Measurements from ENCODE around the gene FOXK2.

Gene FOXK2

GRCh38 chr17:82592289-82592766 is 72.8 kb downstream of the FOXK2 start:
- DNase-seq = peak; percentile 40

- DNase-seq = peak; percentile 88
These were observed 73.4 kb downstream of the FOXK2 start for GRCh38 chr17:82592767-82593589.

- no peak for DNase-seq
These were observed 74.1 kb downstream of the FOXK2 start for GRCh38 chr17:82593590-82594087.

GRCh38 chr17:82594571-82594970 is 75.0 kb downstream of the FOXK2 start:
- DNase-seq = no peak

- no peak for DNase-seq
These were observed 76.4 kb downstream of the FOXK2 start for GRCh38 chr17:82595893-82596292.

- DNase-seq = no peak
These were observed 76.8 kb downstream of the FOXK2 start for GRCh38 chr17:82596296-82596695.

- no peak for DNase-seq
These were observed 77.5 kb downstream of the FOXK2 start for GRCh38 chr17:82596837-82597672.

GRCh38 chr17:82598256-82599119 is 79.0 kb downstream of the FOXK2 start:
- DNase-seq = no peak

GRCh38 chr17:82599674-82600661 is 80.4 kb downstream of the FOXK2 start:
- no peak for DNase-seq

- DNase-seq = no peak
These were observed 81.4 kb downstream of the FOXK2 start for GRCh38 chr17:82600731-82601446.

- no peak for DNase-seq
These were observed 82.0 kb downstream of the FOXK2 start for GRCh38 chr17:82601447-82602000.

GRCh38 chr17:82602487-82602886 is 83.0 kb downstream of the FOXK2 start:
- no peak for DNase-seq

GRCh38 chr17:82602986-82603710 is 83.6 kb downstream of the FOXK2 start:
- DNase-seq = no peak

- peak; percentile 96 for DNase-seq
These were observed 84.5 kb downstream of the FOXK2 start for GRCh38 chr17:82603981-82604448.

- no peak for DNase-seq
These were observed 85.0 kb downstream of the FOXK2 start for GRCh38 chr17:82604532-82604931.

GRCh38 chr17:82605939-82606600 is 86.5 kb downstream of the FOXK2 start:
- DNase-seq = no peak

- no peak for DNase-seq
These were observed 89.3 kb downstream of the FOXK2 start for GRCh38 chr17:82608816-82609215.

GRCh38 chr17:82609655-82610054 is 90.1 kb downstream of the FOXK2 start:
- no peak for DNase-seq
